Measurements from ENCODE around the gene ARHGEF19. TPM values are rescaled to one million over a fixed set of nuclear protein-coding genes. Genes with fewer than 3 reads are reported as not detected.

ARHGEF19 gene
- total and polyA plus RNA-seq, 9 of the 15 experiments (the other 6 are each of a cell fraction or from before 2014, with no cell fraction given) = 0.73 to 21.0 (median 5.2) TPM

- TF ChIP-seq SMAD3 (CRISPR knock-in tag; conservative IDR thresholded peaks at IDR 0.05) (no peak), HNRNPH1 (optimal IDR thresholded peaks at IDR 0.05; ENCODE audit: low read depth, low read length) (no peak), SOX6 (IDR thresholded peaks at IDR 0.05) (no peak), ARID2 (IDR thresholded peaks at IDR 0.05) (no peak), SRF (CRISPR knock-in tag; IDR thresholded peaks at IDR 0.05) (no peak), ZNF592 (IDR thresholded peaks at IDR 0.05) (peak; percentile 40; the same call in 1 of the 2 replicates), SNAPC5 (CRISPR knock-in tag; IDR thresholded peaks at IDR 0.05) (no peak), ZBTB11 (CRISPR knock-in tag; IDR thresholded peaks at IDR 0.05) (no peak), ZBTB9 (CRISPR knock-in tag; IDR thresholded peaks at IDR 0.05) (no peak), ELK1 (CRISPR knock-in tag; IDR thresholded peaks at IDR 0.05) (no peak), HDAC3 (IDR thresholded peaks at IDR 0.05; ENCODE audit: borderline replicate concordance, partially characterized antibody) (no peak), HMG20A (CRISPR knock-in tag; conservative IDR thresholded peaks at IDR 0.05) (no peak), SAFB2 (IDR thresholded peaks at IDR 0.05; ENCODE audit: borderline replicate concordance, low read depth, low read length, severe bottlenecking) (no peak), CBFA2T2 (conservative IDR thresholded peaks at IDR 0.05) (peak; percentile 45), KLF6 (CRISPR knock-in tag; IDR thresholded peaks at IDR 0.05; ENCODE audit: borderline replicate concordance) (no peak), NFRKB (IDR thresholded peaks at IDR 0.05; ENCODE audit: low read depth) (no peak), L3MBTL2 (IDR thresholded peaks at IDR 0.05) (peak; percentile 45; the same call in 1 of the 2 replicates), PHF20 (IDR thresholded peaks at IDR 0.05; ENCODE audit: partially characterized antibody) (no peak), TCF3 (CRISPR knock-in tag; IDR thresholded peaks at IDR 0.05) (peak; percentile 53)
Observed at GRCh38 chr1:16243215-16243610, 30.8 kb upstream of the ARHGEF19 start (continued).

Data from K562 (cell line).